Thyroid gland (tissue), 4 donors: ENCODE measurements around the gene RAD23B. TPM values are rescaled to one million over a fixed set of nuclear protein-coding genes. Genes with fewer than 3 reads are reported as not detected.
"Not testable (repeated sequence)": the region's sequence is repeated elsewhere in the genome, so short reads cannot be mapped to it uniquely, and the experiment has no call there.

ENCODE experiments used
- DNase-seq, 2 donors: peaks; one replicate each; pipeline ENCODE4 v3.0.0-alpha.2; 2019
- H3K27ac ChIP-seq, 3 donors: fragments of 200-600 bp; sonication (generic); 1 replicate in 2 of 3; 2 replicates in 1 of 3; pipeline ENCODE4 v1.5.1; 2016 to 2019; ENCODE audit warnings: mild to moderate bottlenecking in 1 of 3, moderate library complexity in 1 of 3
- H3K27me3 ChIP-seq: fragments of 200-600 bp; sonication (generic); one replicate; pipeline ENCODE4 v1.5.1; 2019
- H3K36me3 ChIP-seq, 2 donors: fragments of 200-600 bp; sonication (generic); one replicate each; pipeline ENCODE4 v1.5.1; 2016 to 2019
- H3K4me1 ChIP-seq, 2 donors: fragments of 200-600 bp; sonication (generic); one replicate each; pipeline ENCODE4 v1.5.1; 2017 to 2019
- H3K4me3 ChIP-seq, 3 donors: fragments of 200-600 bp; sonication (generic); replicated peaks in 1 of 3; 1 replicate in 2 of 3; 2 replicates in 1 of 3; pipeline ENCODE4 v1.5.1; 2016; ENCODE audit warnings: mild to moderate bottlenecking in 1 of 3
- H3K9me3 ChIP-seq: fragments of 200-600 bp; sonication (generic); one replicate; pipeline ENCODE4 v1.5.1; 2017
- POLR2A ChIP-seq, 2 donors: fragments of 450-650 bp; IDR thresholded peaks; one replicate each; pipeline ENCODE4 v1.6.1; 2017; ENCODE audit warnings: antibody characterized with exemption in 2 of 2, mild to moderate bottlenecking in 2 of 2, moderate library complexity in 1 of 2
- WGBS, 2 donors: methylation state at CpG; one replicate each; pipeline ENCODE4 v1.1.5; 2017; 5-methylcytosine and 5-hydroxymethylcytosine counted together
- intact Hi-C: fragments of 100-400 bp; cut with DNase I; formaldehyde crosslinking; loops from one replicate; pipeline ENCODE4 v1.15.1; 2023
- total RNA-seq, 4 donors: library from RNA; depleted of rRNA; stranded (reverse); fragments of >200 nt; gene quantifications; one replicate each; pipeline ENCODE4 v1.2.3, GENCODE V29; 2016
- TF ChIP-seq, protein P1 (sequence below), 6 experiments: fragments of 200-600 bp in 3 of 6; fragments of 450-650 bp in 3 of 6; sonication (generic) in 3 of 6; IDR thresholded peaks; one replicate each; pipeline ENCODE4 v1.5.1; 2016 to 2019; ENCODE audit warnings: antibody characterized with exemption in 6 of 6, mild to moderate bottlenecking in 2 of 6, inconsistent platforms in 1 of 6, moderate library complexity in 1 of 6

RAD23B gene
- total RNA-seq, 4 donors from 2014 or later = 68.6 to 85.7 (median 81.0) TPM

GRCh38 chr9:107248714-107249113, 34.4 kb upstream of the RAD23B start:
- 73 to 81% methylated on average over 5 of the region's 5 CpGs for WGBS, 2 donors
- H3K4me3 ChIP-seq = no peak overlapping the region
- no peak for TF ChIP-seq POLR2A (IDR thresholded peaks at IDR 0.05)
- TF ChIP-seq, protein P1, sequence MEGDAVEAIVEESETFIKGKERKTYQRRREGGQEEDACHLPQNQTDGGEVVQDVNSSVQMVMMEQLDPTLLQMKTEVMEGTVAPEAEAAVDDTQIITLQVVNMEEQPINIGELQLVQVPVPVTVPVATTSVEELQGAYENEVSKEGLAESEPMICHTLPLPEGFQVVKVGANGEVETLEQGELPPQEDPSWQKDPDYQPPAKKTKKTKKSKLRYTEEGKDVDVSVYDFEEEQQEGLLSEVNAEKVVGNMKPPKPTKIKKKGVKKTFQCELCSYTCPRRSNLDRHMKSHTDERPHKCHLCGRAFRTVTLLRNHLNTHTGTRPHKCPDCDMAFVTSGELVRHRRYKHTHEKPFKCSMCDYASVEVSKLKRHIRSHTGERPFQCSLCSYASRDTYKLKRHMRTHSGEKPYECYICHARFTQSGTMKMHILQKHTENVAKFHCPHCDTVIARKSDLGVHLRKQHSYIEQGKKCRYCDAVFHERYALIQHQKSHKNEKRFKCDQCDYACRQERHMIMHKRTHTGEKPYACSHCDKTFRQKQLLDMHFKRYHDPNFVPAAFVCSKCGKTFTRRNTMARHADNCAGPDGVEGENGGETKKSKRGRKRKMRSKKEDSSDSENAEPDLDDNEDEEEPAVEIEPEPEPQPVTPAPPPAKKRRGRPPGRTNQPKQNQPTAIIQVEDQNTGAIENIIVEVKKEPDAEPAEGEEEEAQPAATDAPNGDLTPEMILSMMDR (IDR thresholded peaks at IDR 0.05) = no peak
- no peak overlapping the region for H3K27ac ChIP-seq
- no peaks in the 10 kb centered on the region for H3K36me3 ChIP-seq
- no peak for DNase-seq
- intact Hi-C loops = no loop called here
- no peaks in the 10 kb centered on the region for H3K27me3 ChIP-seq
- H3K9me3 ChIP-seq = no peaks in the 10 kb centered on the region
- H3K4me1 ChIP-seq = no peaks in the 10 kb centered on the region

- no peak for DNase-seq
- WGBS, 2 donors = 50 to 53% methylated on average over 2 of the region's 2 CpGs
- TF ChIP-seq, protein P1 (IDR thresholded peaks at IDR 0.05) = no peak
- no peak for TF ChIP-seq POLR2A (IDR thresholded peaks at IDR 0.05)
These were observed 33.9 kb upstream of the RAD23B start for GRCh38 chr9:107249131-107249533.

GRCh38 chr9:107249665-107250285, 33.3 kb upstream of the RAD23B start:
- no peaks in the 10 kb centered on the region for H3K27me3 ChIP-seq
- DNase-seq = no peak
- no peaks in the 10 kb centered on the region for H3K9me3 ChIP-seq
- no peaks in the 10 kb centered on the region for H3K4me1 ChIP-seq
- H3K27ac ChIP-seq = no peak overlapping the region
- WGBS, 2 donors = 89% methylated on average over 2 of the region's 2 CpGs
- no peak for TF ChIP-seq POLR2A (IDR thresholded peaks at IDR 0.05)
- TF ChIP-seq, protein P1 (IDR thresholded peaks at IDR 0.05) = no peak
- H3K4me3 ChIP-seq = no peak overlapping the region
- no peaks in the 10 kb centered on the region for H3K36me3 ChIP-seq
- intact Hi-C loops = no loop called here

More at GRCh38 chr9:107249131-107249533, 33.9 kb upstream of the RAD23B start:
- Histone ChIP-seq H3K9me3 (no peaks in the 10 kb centered on the region), H3K27me3 (no peaks in the 10 kb centered on the region), H3K27ac (no peak overlapping the region), H3K4me1 (no peaks in the 10 kb centered on the region), H3K36me3 (no peaks in the 10 kb centered on the region), H3K4me3 (no peak overlapping the region)
- intact Hi-C loops = no loop called here

DNA sequence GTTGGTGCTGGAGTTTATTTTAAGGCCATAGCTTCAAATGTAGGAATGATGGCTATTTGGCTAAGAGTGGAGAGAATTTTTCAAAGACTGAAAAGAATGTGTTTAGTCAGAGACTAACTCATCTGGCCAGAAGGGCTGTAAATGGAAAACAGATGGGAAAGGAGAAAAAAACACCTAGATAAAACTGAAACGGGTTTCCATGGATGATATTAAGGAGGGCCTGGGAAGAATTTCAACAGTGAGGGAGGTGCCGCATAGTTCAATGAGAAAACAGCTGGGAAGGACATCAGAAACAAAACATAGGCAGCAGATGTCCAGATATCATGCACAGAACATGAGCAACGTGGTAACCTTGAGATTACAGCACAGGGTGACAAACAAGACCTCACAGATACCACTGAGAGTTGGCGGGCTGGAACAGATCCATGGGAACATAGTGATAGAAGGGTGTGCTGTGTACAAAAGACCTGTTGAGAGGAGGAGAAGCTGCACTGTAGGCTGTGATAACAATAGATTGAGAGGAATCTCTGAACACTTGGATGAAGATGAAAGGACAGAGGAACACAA, 31.2 kb upstream of the RAD23B start:
- Histone ChIP-seq H3K4me3 (no peak overlapping the region), H3K36me3 (no peaks in the 10 kb centered on the region), H3K27me3 (no peaks in the 10 kb centered on the region), H3K27ac (no peak overlapping the region), H3K9me3 (no peaks in the 10 kb centered on the region), H3K4me1 (no peaks in the 10 kb centered on the region)
- 52 to 53% methylated on average over 4 of the region's 4 CpGs for WGBS, 2 donors
- TF ChIP-seq POLR2A (IDR thresholded peaks at IDR 0.05) = no peak
- TF ChIP-seq, protein P1 (IDR thresholded peaks at IDR 0.05) = no peak
- DNase-seq = no peak
- intact Hi-C loops = no loop called here

GRCh38 chr9:107258919-107259318, 24.2 kb upstream of the RAD23B start:
- TF ChIP-seq, protein P1 (IDR thresholded peaks at IDR 0.05) = no peak
- TF ChIP-seq POLR2A (IDR thresholded peaks at IDR 0.05) = no peak
- WGBS, 2 donors = 88 to 94% methylated on average over 3 of the region's 3 CpGs

GRCh38 chr9:107259751-107260313, 23.2 kb upstream of the RAD23B start:
- H3K4me3 ChIP-seq, H3K9me3 ChIP-seq, H3K27ac ChIP-seq, H3K27me3 ChIP-seq, intact Hi-C loops, H3K36me3 ChIP-seq, H3K4me1 ChIP-seq, DNase-seq: not testable (repeated sequence)
- WGBS, 2 donors = 93 to 96% methylated on average over 13 of the region's 13 CpGs

More at GRCh38 chr9:107258919-107259318, 24.2 kb upstream of the RAD23B start:
- H3K4me1 ChIP-seq = no peaks in the 10 kb centered on the region
- no peaks in the 10 kb centered on the region for H3K36me3 ChIP-seq
- no peak overlapping the region for H3K4me3 ChIP-seq
- DNase-seq = no peak
- no peak overlapping the region for H3K27ac ChIP-seq
- intact Hi-C loops = no loop called here
- H3K9me3 ChIP-seq = no peaks in the 10 kb centered on the region
- no peaks in the 10 kb centered on the region for H3K27me3 ChIP-seq
